Left cardiac atrium (tissue), 4 donors: ENCODE data around the gene ASPG. TPM values are rescaled to one million over a fixed set of nuclear protein-coding genes. Genes with fewer than 3 reads are reported as not detected.

ENCODE experiments used
- ATAC-seq, 2 donors: fragments of 200-7000 bp; cut with Tn5 transposase; one replicate each; pipeline ENCODE4 v1.9.1; 2020; ENCODE audit warnings: mild to moderate bottlenecking in 2 of 2, moderate library complexity in 2 of 2
- DNase-seq: peaks from one replicate; pipeline ENCODE4 v3.0.0-alpha.2; 2020
- intact Hi-C, 2 donors: fragments of 100-400 bp; cut with DNase I; formaldehyde crosslinking; loops; one replicate each; pipeline versions ENCODE4 v1.14.1 to v1.15.1; 2022 to 2023
- total RNA-seq, 2 donors: library from RNA; stranded (reverse); fragmentation: NEBNext Ultra II Directional; extraction: Animal tissue kit (Norgen Biotek cat#: 25700); gene quantifications; one replicate each; pipeline ENCODE4 v1.2.1, GENCODE V29; 2021
- donor health status: DM: no; HTN: yes; CAD: no.
- donor health status: DM: no; HTN: yes; CAD: no; lungs with severe emphysema.
- donor health status: DM: yes; HTN: yes; CAD: no.
- donor health status: Dilated cardiomyopathy.

The ASPG gene
- total RNA-seq, 2 donors from 2014 or later = 92.0 to 168 TPM

GRCh38 chr14:104072586-104072985 lies 12.9 kb upstream of the ASPG start:
- DNase-seq = no peak
- no peak for ATAC-seq
- intact Hi-C loops = loop anchor here in 1 of 2 donors (10.0 kb wide), 1 partner anchor 492 kb away; no protein-coding TSS in a partner anchor

DNA sequence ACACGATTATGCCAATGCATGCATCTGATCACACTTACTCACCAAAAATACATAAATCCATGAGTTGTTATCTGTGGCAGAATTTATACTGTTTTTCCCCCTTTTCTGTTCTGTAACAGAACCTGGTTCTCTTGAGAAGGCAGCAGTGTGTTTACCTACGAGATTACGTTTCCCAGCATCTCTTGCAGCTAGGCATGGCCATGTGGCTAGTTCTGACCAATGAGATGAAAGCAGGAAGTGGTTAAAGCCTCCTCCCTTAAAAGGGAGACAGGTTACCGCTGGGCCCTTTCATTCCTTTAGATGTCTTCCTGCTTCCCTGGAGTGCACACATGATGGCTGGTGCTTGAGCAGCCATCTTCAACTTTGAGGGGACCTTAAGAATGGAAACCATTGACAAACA lies 11.7 kb upstream of the ASPG start:
- intact Hi-C loops = loop anchor here in 1 of 2 donors (10.0 kb wide), 1 partner anchor 491 kb away; no protein-coding TSS in a partner anchor
- DNase-seq = no peak

GRCh38 chr14:104075530-104076151 lies 9.9 kb upstream of the ASPG start:
- DNase-seq (no peak), ATAC-seq (no peak)
- intact Hi-C loops = loop anchor here in 1 of 2 donors (5.0 to 10.0 kb wide), 2 partner anchors 57 to 489 kb away; no protein-coding TSS in a partner anchor

More for the DNA sequence above, 11.7 kb upstream of the ASPG start:
- no peak for ATAC-seq

GRCh38 chr14:104076743-104077142 lies 8.8 kb upstream of the ASPG start:
- DNase-seq (no peak), ATAC-seq (no peak)
- intact Hi-C loops = loop anchor here in 1 of 2 donors (5.0 to 10.0 kb wide), 2 partner anchors 56 to 488 kb away; no protein-coding TSS in a partner anchor

GRCh38 chr14:104078031-104078455 lies 7.5 kb upstream of the ASPG start:
- DNase-seq (peak; percentile 88), ATAC-seq (peak; percentile 89 to 91)
- intact Hi-C loops = loop anchor here (1.0 to 10.0 kb wide), 3 partner anchors 53 to 487 kb away; no protein-coding TSS in a partner anchor

GRCh38 chr14:104080376-104081260 lies 4.9 kb upstream of the ASPG start:
- ATAC-seq = no peak
- intact Hi-C loops = no loop called here
- DNase-seq = no peak

DNA sequence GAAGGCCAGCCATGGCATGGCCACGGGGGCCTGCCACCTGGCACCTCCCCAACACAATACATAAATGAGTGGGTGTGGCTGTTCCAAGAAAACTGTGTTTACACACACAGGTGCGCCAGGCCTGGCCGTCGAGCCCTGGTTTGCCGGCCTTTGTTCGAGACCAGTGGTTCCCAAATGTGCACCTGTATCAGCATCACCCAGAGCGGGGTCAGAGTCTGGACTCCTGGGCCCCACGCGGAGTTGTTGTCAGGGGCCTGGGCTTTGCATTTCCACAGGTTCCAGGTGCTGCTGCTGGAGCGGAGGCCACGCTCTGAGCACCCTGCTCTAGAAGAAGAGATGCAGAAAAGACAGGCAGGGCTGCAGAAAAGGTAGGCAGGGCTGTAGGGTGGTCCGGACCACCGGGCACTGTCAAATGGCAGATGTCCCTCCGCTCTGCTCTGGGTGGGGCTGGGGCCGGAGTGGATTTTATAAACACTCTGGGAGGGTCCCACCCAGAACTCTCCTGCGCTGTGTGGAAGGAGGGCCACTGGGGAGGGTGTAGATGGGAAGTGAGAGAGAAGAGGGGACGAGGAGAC lies 4.2 kb upstream of the ASPG start:
- ATAC-seq (no peak), DNase-seq (no peak)
- intact Hi-C loops = no loop called here

GRCh38 chr14:104081951-104082464 lies 3.5 kb upstream of the ASPG start:
- ATAC-seq (no peak), DNase-seq (peak; percentile 18)
- intact Hi-C loops = no loop called here

DNA sequence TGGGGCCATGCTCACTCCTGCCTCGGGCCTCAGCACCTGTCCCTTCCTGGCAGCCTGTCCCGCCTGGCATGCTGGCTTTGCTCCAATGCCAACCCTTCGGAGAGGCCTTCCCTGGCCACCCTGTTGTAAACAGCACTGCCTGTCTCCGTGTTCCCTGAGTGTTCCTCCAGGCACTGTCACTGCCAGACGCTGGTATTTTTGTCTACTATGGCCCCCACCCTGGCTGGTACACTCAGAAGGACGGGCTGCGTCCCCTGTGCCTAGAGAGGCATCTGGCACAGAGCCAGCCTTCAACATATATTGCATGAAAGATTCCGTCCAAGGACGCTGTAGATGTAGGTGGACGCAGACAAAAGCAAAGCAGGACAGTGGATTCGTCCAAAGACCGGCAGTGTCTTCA lies 2.7 kb upstream of the ASPG start:
- DNase-seq (peak; percentile 55), ATAC-seq (peak in 1 of 2 donors; percentile 4)
- intact Hi-C loops = no loop called here

GRCh38 chr14:104084251-104085002 lies 1.1 kb upstream of the ASPG start:
- DNase-seq = no peak
- intact Hi-C loops = no loop called here

GRCh38 chr14:104085889-104086201 lies 345 bp downstream of the ASPG start:
- intact Hi-C loops = no loop called here
- peak; percentile 1 for ATAC-seq
- DNase-seq = no peak

More at GRCh38 chr14:104084251-104085002, 1.1 kb upstream of the ASPG start:
- ATAC-seq = peak in 1 of 2 donors; percentile 1

DNA sequence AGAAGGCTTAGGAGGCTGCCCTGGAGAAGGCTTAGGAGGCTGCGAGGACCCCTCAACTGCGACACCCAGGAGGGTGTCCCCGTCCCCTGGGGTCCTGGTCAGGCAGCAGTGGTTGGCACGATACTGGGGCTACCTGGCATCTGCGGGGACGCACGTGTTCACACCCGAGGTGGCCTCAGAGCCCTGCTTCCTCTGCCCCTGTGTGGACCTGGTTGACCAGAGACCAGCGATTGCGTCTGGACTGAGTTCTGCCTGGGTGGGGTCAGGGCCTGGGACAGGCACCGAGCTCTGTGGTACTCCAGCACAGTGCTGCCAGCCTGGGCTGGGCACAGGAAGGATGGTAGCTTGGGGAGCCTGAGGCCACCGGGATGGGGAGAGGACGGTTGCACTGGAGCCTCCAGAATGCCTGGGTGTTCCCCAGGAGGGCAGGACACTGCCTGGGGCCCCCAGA lies 735 bp downstream of the ASPG start:
- peak; percentile 8 for ATAC-seq
- peak; percentile 21 for DNase-seq

GRCh38 chr14:104086661-104087461 lies 1.4 kb downstream of the ASPG start:
- DNase-seq (peak; percentile 60), ATAC-seq (peak; percentile 51 to 56)
- intact Hi-C loops = no loop called here

More for the DNA sequence above, 735 bp downstream of the ASPG start:
- intact Hi-C loops = no loop called here

DNA sequence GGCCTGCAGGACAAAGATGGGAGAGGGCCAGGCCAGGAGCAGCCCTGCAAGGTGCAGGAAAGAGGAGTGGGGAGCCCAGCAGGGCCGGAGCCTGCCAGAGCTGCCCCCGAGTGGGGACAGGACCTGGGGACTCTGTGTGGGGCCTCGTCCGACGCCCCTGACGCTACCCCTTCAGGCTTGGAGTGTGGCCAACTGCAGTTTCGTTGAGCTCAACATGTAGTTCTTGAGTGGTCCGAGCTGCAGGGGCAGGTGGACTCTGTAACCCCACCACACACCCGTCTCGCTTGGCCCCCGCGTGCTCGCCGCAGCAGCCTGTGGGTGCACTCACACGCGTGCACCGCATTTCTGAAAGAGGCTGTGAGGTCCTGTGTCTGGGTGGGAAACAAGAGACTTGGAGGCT lies 2.0 kb downstream of the ASPG start:
- DNase-seq (no peak), ATAC-seq (no peak)
- intact Hi-C loops = no loop called here

- DNase-seq (peak; percentile 63), ATAC-seq (no peak)
- intact Hi-C loops = no loop called here
These were observed 2.7 kb downstream of the ASPG start for GRCh38 chr14:104087981-104088850.

DNA sequence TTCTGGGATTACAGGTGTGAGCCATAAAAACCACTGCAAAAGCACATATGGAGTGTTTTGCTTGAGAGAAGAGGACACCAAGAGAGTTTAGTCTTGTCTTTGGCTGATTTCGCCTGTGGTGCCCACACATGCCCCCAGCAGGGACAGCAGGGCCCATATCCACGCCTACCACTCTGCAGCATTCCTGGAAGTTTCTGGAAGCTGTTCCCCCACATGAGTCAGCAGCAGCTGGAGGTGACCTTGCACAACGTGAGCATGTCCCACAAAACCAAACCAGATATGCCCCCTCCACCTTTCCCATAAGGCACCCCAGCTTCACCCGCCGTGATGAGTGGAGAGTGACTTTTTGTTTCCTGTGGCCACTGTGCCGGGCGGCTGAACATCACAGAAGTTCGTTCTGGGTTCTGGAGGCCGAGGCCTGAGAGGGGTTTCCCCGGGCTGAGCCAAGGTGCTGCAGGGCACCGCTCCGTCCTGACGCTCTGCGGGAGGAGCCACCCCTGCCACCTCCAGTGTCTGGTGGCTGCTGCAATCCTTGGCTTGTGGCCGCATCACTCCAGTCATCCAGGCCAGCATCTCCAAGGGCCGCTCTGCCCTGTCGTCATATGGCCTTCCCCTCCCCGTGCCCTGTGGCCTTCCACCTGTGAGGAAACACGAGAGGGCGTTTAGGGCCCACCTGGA lies 4.7 kb downstream of the ASPG start:
- ATAC-seq = no peak
- DNase-seq = no peak
- intact Hi-C loops = no loop called here
